Endodermal cell (in vitro differentiated cells): Measurements from ENCODE around the gene ATOX1. TPM values are rescaled to one million over a fixed set of nuclear protein-coding genes. Genes with fewer than 3 reads are reported as not detected.

Experiments used
- DNase-seq: peaks from one replicate; pipeline ENCODE4 v3.0.0-alpha.2; 2017
- H3K27ac ChIP-seq: 2 replicates; pipeline ENCODE4 v1.5.1; 2013; ENCODE audit warnings: mild to moderate bottlenecking, low read depth, low read length, moderate library complexity
- H3K27me3 ChIP-seq: 2 replicates; pipeline ENCODE4 v1.6.1; 2013; ENCODE audit warnings: mild to moderate bottlenecking, low read length, moderate library complexity; ENCODE audit not compliant: insufficient read depth, control insufficient read depth, poor library complexity, severe bottlenecking
- H3K36me3 ChIP-seq: 2 replicates; pipeline ENCODE4 v1.7.0; 2013; ENCODE audit warnings: mild to moderate bottlenecking, low read length, moderate library complexity; ENCODE audit not compliant: control insufficient read depth, insufficient read depth
- H3K4me1 ChIP-seq: one replicate; pipeline ENCODE4 v1.7.0; 2013; ENCODE audit warnings: low read length; ENCODE audit not compliant: control insufficient read depth, insufficient read depth
- H3K4me3 ChIP-seq: 2 replicates; pipeline ENCODE4 v1.5.1; 2013; ENCODE audit warnings: mild to moderate bottlenecking, low read length, moderate library complexity
- H3K9ac ChIP-seq: 2 replicates; pipeline ENCODE4 v1.6.1; 2013; ENCODE audit warnings: mild to moderate bottlenecking, low read length, moderate library complexity; ENCODE audit not compliant: poor library complexity, severe bottlenecking; ENCODE audit errors: extremely low read depth
- H3K9me3 ChIP-seq: 2 replicates; pipeline ENCODE4 v1.6.1; 2013; ENCODE audit warnings: mild to moderate bottlenecking, low read length, moderate library complexity; ENCODE audit not compliant: control insufficient read depth
- H3K27ac Mint-ChIP-seq: 2 replicates; pipeline ENCODE4 v1.8.0; 2020; ENCODE audit warnings: mixed read lengths
- H3K27me3 Mint-ChIP-seq: 2 replicates; pipeline ENCODE4 v1.8.0; 2021; ENCODE audit warnings: mild to moderate bottlenecking, mixed read lengths; ENCODE audit not compliant: insufficient read depth
- H3K36me3 Mint-ChIP-seq: 2 replicates; pipeline ENCODE4 v1.8.0; 2020; ENCODE audit warnings: low read depth, mixed read lengths
- H3K4me1 Mint-ChIP-seq: 2 replicates; pipeline ENCODE4 v1.8.0; 2020; ENCODE audit warnings: mixed read lengths
- H3K4me3 Mint-ChIP-seq: 2 replicates; pipeline ENCODE4 v1.8.0; 2020; ENCODE audit warnings: mild to moderate bottlenecking, moderate library complexity, mixed read lengths
- H3K9me3 Mint-ChIP-seq: 2 replicates; pipeline ENCODE4 v1.8.0; 2020; ENCODE audit warnings: mild to moderate bottlenecking, mixed read lengths
- CTCF ChIP-seq: fragments of 200-600 bp; sonication (generic); conservative IDR thresholded peaks from 2 replicates; pipeline ENCODE4 v1.5.0; 2021; ENCODE audit warnings: antibody characterized with exemption, mild to moderate bottlenecking
- WGBS, 2 experiments: methylation state at CpG; one replicate each; pipeline versions ENCODE4 v1.1.5 to v1.1.7; 2013; ENCODE audit warnings: missing lambda C conversion rate in 2 of 2, mixed read lengths in 1 of 2; ENCODE audit not compliant: insufficient coverage in 1 of 2, insufficient read length in 1 of 2; 5-methylcytosine and 5-hydroxymethylcytosine counted together
- long read RNA-seq, 4 experiments: library from polyadenylated mRNA in 2 of 4; library from RNA in 1 of 4; library from capped mRNA in 1 of 4; stranded (forward) in 3 of 4; unstranded in 1 of 4; transcript quantifications; one replicate each; pipeline ENCODE4 v2.0.0, GENCODE V29; 2020 to 2021; ENCODE audit warnings: inconsistent platforms in 1 of 4
- polyA plus RNA-seq, 2 experiments: library from polyadenylated mRNA; stranded (reverse); fragments of 50-300 nt; gene quantifications; one replicate each; pipeline ENCODE4 v1.2.3, GENCODE V29; 2013
- total RNA-seq, 2 donors: library from RNA; stranded (reverse); fragmentation: NEBNext Ultra II Directional in 1 of 2; extraction: Animal tissue kit (Norgen Biotek cat#: 25700) in 1 of 2; gene quantifications; 2 replicates in 1 of 2; 3 replicates in 1 of 2; pipeline ENCODE4 v1.2.1, GENCODE V29; 2021

ATOX1 gene
- 100 to 1,000 TPM; 105 to 129 TPM for total RNA-seq
- 102 TPM for polyA plus RNA-seq (2013, experiment 1 of 2)
- polyA plus RNA-seq (2013, experiment 2 of 2), result 98.4 TPM
- long read RNA-seq, experiment 1, transcript ATOX1-201 (4 exons, 488 nt), result major isoform, 47 of 73 reads
- long read RNA-seq, experiment 1, transcript ATOX1-205 (3 exons, 724 nt), result minor isoform, 12 of 73 reads
- long read RNA-seq, experiment 1, partial matches to known transcripts, result 1 of 73 reads
- long read RNA-seq, experiment 1, other reads (novel, unspliced or antisense), result 9 of 73 reads
- long read RNA-seq, experiment 2, transcript ATOX1-201 (4 exons, 488 nt), result major isoform, 56 of 61 reads
- long read RNA-seq, experiment 2, partial matches to known transcripts, result 0 of 61 reads
- long read RNA-seq, experiment 2, other reads (novel, unspliced or antisense), result 5 of 61 reads
- long read RNA-seq, experiment 3, transcript ATOX1-201 (4 exons, 488 nt), result major isoform, 27 of 35 reads
- long read RNA-seq, experiment 3, partial matches to known transcripts, result 1 of 35 reads
- long read RNA-seq, experiment 3, other reads (novel, unspliced or antisense), result 7 of 35 reads
- long read RNA-seq, experiment 4, partial matches to known transcripts, result 0 of 2 reads
- long read RNA-seq, experiment 4, other reads (novel, unspliced or antisense), result 2 of 2 reads

GRCh38 chr5:151758430-151759241 lies at the start of gene ATOX1:
Gene ATOX1, minus strand, starts transcription at chr5:151758631. Its CDS starts 80 bp downstream, at chr5:151758551.
- no peaks in the 10 kb centered on the region for H3K9me3 ChIP-seq
- Mint-ChIP-seq H3K4me1 (peaks cover 26% of the 10 kb centered on the region), H3K27ac (peak within 1 kb of the TSS; percentile 95), H3K9me3 (no peaks in the 10 kb centered on the region), H3K36me3 (peaks cover 3% of the 10 kb centered on the region), H3K27me3 (no peaks in the 10 kb centered on the region), H3K4me3 (peak within 1 kb of the TSS; percentile 85)
- peak; percentile 97 for DNase-seq
- H3K27ac ChIP-seq, result peak within 1 kb of the TSS; percentile 45
- TF ChIP-seq CTCF, result peak; percentile 41
- H3K9ac ChIP-seq, result peak within 1 kb of the TSS; percentile 83
- H3K4me3 ChIP-seq, result peak within 1 kb of the TSS; percentile 94
- WGBS, 2 experiments, result 5 to 16% methylated on average over 31 to 61 of the region's 61 CpGs
- no peaks in the 10 kb centered on the region for H3K27me3 ChIP-seq
- peaks cover 15% of the 10 kb centered on the region for H3K4me1 ChIP-seq
- peaks cover under 1% of the 10 kb centered on the region for H3K36me3 ChIP-seq

- peaks cover 85% of the 10 kb centered on the region for H3K36me3 Mint-ChIP-seq
- H3K27ac Mint-ChIP-seq, result no peak overlapping the region
- peaks cover 98% of the 10 kb centered on the region for H3K36me3 ChIP-seq
- H3K4me3 Mint-ChIP-seq, result no peak overlapping the region
- no peaks in the 10 kb centered on the region for H3K4me1 Mint-ChIP-seq
- no peak overlapping the region for H3K27ac ChIP-seq
- H3K9ac ChIP-seq, result no peak overlapping the region
- H3K27me3 ChIP-seq, result no peaks in the 10 kb centered on the region
- no peaks in the 10 kb centered on the region for H3K4me1 ChIP-seq
- TF ChIP-seq CTCF, result no peak
- no peaks in the 10 kb centered on the region for H3K27me3 Mint-ChIP-seq
- H3K9me3 ChIP-seq, result peaks cover 8% of the 10 kb centered on the region
- H3K4me3 ChIP-seq, result no peak overlapping the region
- H3K9me3 Mint-ChIP-seq, result no peaks in the 10 kb centered on the region
- DNase-seq, result no peak
- WGBS, 2 experiments, result 95 to 100% methylated on average over 1 to 3 of the region's 3 CpGs
These were observed 47.2 kb upstream of the ATOX1 start for GRCh38 chr5:151805414-151806223.

GRCh38 chr5:151800532-151800931 lies 42.1 kb upstream of the ATOX1 start:
- Histone ChIP-seq H3K4me3 (no peak overlapping the region), H3K9ac (no peak overlapping the region), H3K36me3 (peaks cover 96% of the 10 kb centered on the region), H3K9me3 (no peaks in the 10 kb centered on the region), H3K27ac (no peak overlapping the region), H3K27me3 (no peaks in the 10 kb centered on the region), H3K4me1 (no peaks in the 10 kb centered on the region)
- Mint-ChIP-seq H3K36me3 (peaks cover 81% of the 10 kb centered on the region), H3K27me3 (no peaks in the 10 kb centered on the region), H3K27ac (no peak overlapping the region), H3K9me3 (no peaks in the 10 kb centered on the region), H3K4me1 (no peaks in the 10 kb centered on the region), H3K4me3 (no peak overlapping the region)
- TF ChIP-seq CTCF, result no peak
- no peak for DNase-seq
- 96 to 100% methylated on average over 2 of the region's 2 CpGs for WGBS, 2 experiments
